Endothelial cell of umbilical vein (primary cell): ENCODE results near the gene SPTSSA. TPM values are rescaled to one million over a fixed set of nuclear protein-coding genes. Genes with fewer than 3 reads are reported as not detected.

Experiments used
- BruUV-seq: library from RNA; stranded (reverse); fragments of 400-500 nt; replicated peaks from 2 replicates; lab custom pipeline; 2021; lab: Mats Ljungman, UMichigan
- CTCF ChIA-PET: fragments of 300-600, 350-600 bp; sonication (Branson Sonifier 250); formaldehyde crosslinking; loops from one replicate; lab custom pipeline; 2021; ENCODE audit warnings: antibody characterized with exemption, inconsistent platforms; lab: Charles Lee
- POLR2A ChIA-PET: fragments of 300-600, 350-600 bp; sonication (Branson Sonifier 250); formaldehyde crosslinking; loops from one replicate; lab custom pipeline; 2021; ENCODE audit warnings: antibody characterized with exemption, inconsistent platforms; lab: Charles Lee
- DNase-seq: peaks from one replicate; pipeline ENCODE4 v3.0.0-alpha.2; 2011; ENCODE audit warnings: low read depth, low spot score
- FAIRE-seq: peaks from 2 replicates; lab custom pipeline; 2011; peaks lifted over from hg19 to GRCh38; lab: Jason Lieb, UNC
- H2AFZ ChIP-seq: 2 replicates; pipeline ENCODE4 v1.6.0; 2012; ENCODE audit warnings: low read depth, low read length, control low read depth, inconsistent platforms
- H3K27ac ChIP-seq: 2 replicates; pipeline ENCODE4 v1.5.1; 2011; ENCODE audit warnings: low read depth, mild to moderate bottlenecking, control low read depth, low read length, moderate library complexity; ENCODE audit not compliant: insufficient read depth
- H3K27me3 ChIP-seq, 2 experiments: 2 replicates each; pipeline versions ENCODE4 v1.6.0 to v1.6.1; 2011; ENCODE audit warnings: low read length in 2 of 2, mixed read lengths in 1 of 2; ENCODE audit not compliant: control insufficient read depth in 2 of 2, insufficient read depth in 2 of 2
- H3K36me3 ChIP-seq, 2 experiments: 2 replicates in 1 of 2; 3 replicates in 1 of 2; pipeline ENCODE4 v1.5.1; 2011; ENCODE audit warnings: low read length in 2 of 2, mild to moderate bottlenecking in 1 of 2, moderate library complexity in 1 of 2; ENCODE audit not compliant: control insufficient read depth in 2 of 2, insufficient read depth in 2 of 2; ENCODE audit errors: extremely low read depth in 1 of 2
- H3K4me1 ChIP-seq: 3 replicates; pipeline ENCODE4 v1.5.1; 2011; ENCODE audit warnings: mild to moderate bottlenecking, low read length; ENCODE audit not compliant: control insufficient read depth, insufficient read depth; ENCODE audit errors: extremely low read depth
- H3K4me2 ChIP-seq: 2 replicates; pipeline ENCODE4 v1.6.1; 2011; ENCODE audit warnings: low read length, control low read depth, mixed read lengths; ENCODE audit not compliant: insufficient read depth
- H3K4me3 ChIP-seq, 3 experiments: fragments of 200-600 bp in 1 of 3; sonication (generic), shearing (Covaris generic) in 1 of 3; replicated peaks in 1 of 3; 2 replicates each; pipeline ENCODE4 v1.5.1; 2011 to 2016; ENCODE audit warnings: control low read depth in 3 of 3, low read length in 3 of 3, mild to moderate bottlenecking in 2 of 3, inconsistent platforms in 1 of 3, low read depth in 1 of 3, moderate library complexity in 1 of 3; ENCODE audit not compliant: insufficient read depth in 1 of 3
- H3K79me2 ChIP-seq: 2 replicates; pipeline ENCODE4 v1.6.0; 2012; ENCODE audit warnings: low read length, inconsistent platforms; ENCODE audit not compliant: control insufficient read depth, insufficient read depth
- H3K9ac ChIP-seq: replicated peaks from 2 replicates; pipeline ENCODE3; 2011; ENCODE audit warnings: low read length, control low read depth; ENCODE audit not compliant: insufficient read depth; ENCODE audit errors: extremely low read depth
- H3K9me1 ChIP-seq: replicated peaks from 3 replicates; pipeline ENCODE4 v1.6.0; 2011; ENCODE audit warnings: mild to moderate bottlenecking, low read length; ENCODE audit not compliant: control insufficient read depth, insufficient read depth; ENCODE audit errors: extremely low read depth
- H3K9me3 ChIP-seq: replicated peaks from 2 replicates; pipeline ENCODE4 v1.5.1; 2012; ENCODE audit warnings: low read length, inconsistent platforms; ENCODE audit not compliant: control insufficient read depth, insufficient read depth
- H4K20me1 ChIP-seq: replicated peaks from 2 replicates; pipeline ENCODE3; 2011; ENCODE audit warnings: mild to moderate bottlenecking, low read length; ENCODE audit not compliant: control insufficient read depth, insufficient read depth; ENCODE audit errors: extremely low read depth
- CTCF ChIP-seq, 2 donors: IDR thresholded peaks; 1 replicate in 1 of 2; 2 replicates in 1 of 2; pipeline ENCODE4 v1.5.1; 2011; ENCODE audit warnings: low read length in 2 of 2, mild to moderate bottlenecking in 2 of 2, moderate library complexity in 2 of 2, control low read depth in 1 of 2, inconsistent platforms in 1 of 2, low read depth in 1 of 2; ENCODE audit not compliant: insufficient read depth in 1 of 2; ENCODE audit errors: extremely low read depth in 1 of 2
- EZH2 ChIP-seq: IDR thresholded peaks from 2 replicates; pipeline ENCODE4 v1.6.1; 2012; ENCODE audit warnings: borderline replicate concordance, low read depth, mild to moderate bottlenecking, moderate library complexity, low read length, inconsistent platforms; ENCODE audit not compliant: severe bottlenecking
- FOS ChIP-seq: IDR thresholded peaks from 2 replicates; pipeline ENCODE4 v1.6.1; 2011; ENCODE audit warnings: mild to moderate bottlenecking, low read length, moderate library complexity, borderline replicate concordance; ENCODE audit not compliant: insufficient read depth
- GATA2 ChIP-seq: IDR thresholded peaks from 2 replicates; pipeline ENCODE4 v1.7.0; 2011; ENCODE audit warnings: low read depth, mild to moderate bottlenecking, moderate library complexity, mixed read lengths, low read length; ENCODE audit not compliant: insufficient read length, insufficient read depth
- JUN ChIP-seq: IDR thresholded peaks from 2 replicates; pipeline ENCODE4 v1.6.1; 2011; ENCODE audit warnings: borderline replicate concordance, low read depth; ENCODE audit not compliant: insufficient read length, insufficient read depth
- MYC ChIP-seq: IDR thresholded peaks from one replicate; pipeline ENCODE4 v1.6.1; 2011; ENCODE audit warnings: mild to moderate bottlenecking, low read depth, low read length
- POLR2A ChIP-seq: IDR thresholded peaks from 2 replicates; pipeline ENCODE4 v1.6.1; 2012; ENCODE audit warnings: low read depth, mild to moderate bottlenecking, control low read depth, low read length
- POLR2AphosphoS5 ChIP-seq: IDR thresholded peaks from 2 replicates; pipeline ENCODE4 v1.6.1; 2012; ENCODE audit warnings: low read depth, mild to moderate bottlenecking, control low read depth, low read length, moderate library complexity; ENCODE audit not compliant: insufficient read depth
- dilution Hi-C: fragments of 300-500 bp; cut with MboI; formaldehyde crosslinking; loops from one replicate; pipeline ENCODE4 v1.15.0; 2019; ENCODE audit warnings: low sequenced_read_pairs; ENCODE audit not compliant: extremely low pct_ligation_motif_present
- intact Hi-C: fragments of 100-400 bp; cut with micrococcal nuclease; formaldehyde crosslinking; loops from one replicate; pipeline ENCODE4 v1.10.0; 2022
- polyA plus RNA-seq, 4 experiments: library from polyadenylated mRNA; depleted of rRNA in 3 of 4; stranded (reverse) in 3 of 4; unstranded in 1 of 4; fragments of >200 nt; gene quantifications; 2 replicates each; pipeline versions ENCODE4 v1.2.1 to v1.2.3, GENCODE V29; 2011 to 2012; ENCODE audit warnings: missing spikeins in 1 of 4
- total RNA-seq: library from RNA; stranded (reverse); gene quantifications from 2 replicates; pipeline ENCODE4 v1.2.3, GENCODE V29; 2021
- TF ChIP-seq, protein P1 (sequence below): IDR thresholded peaks from 2 replicates; pipeline ENCODE4 v1.6.1; 2011; ENCODE audit not compliant: insufficient read depth, insufficient read length

SPTSSA gene
- total and polyA plus RNA-seq, 2 donors (not counting 3 experiments of a cell fraction or from before 2014, with no cell fraction given): 21.3 to 24.3 TPM

DNA sequence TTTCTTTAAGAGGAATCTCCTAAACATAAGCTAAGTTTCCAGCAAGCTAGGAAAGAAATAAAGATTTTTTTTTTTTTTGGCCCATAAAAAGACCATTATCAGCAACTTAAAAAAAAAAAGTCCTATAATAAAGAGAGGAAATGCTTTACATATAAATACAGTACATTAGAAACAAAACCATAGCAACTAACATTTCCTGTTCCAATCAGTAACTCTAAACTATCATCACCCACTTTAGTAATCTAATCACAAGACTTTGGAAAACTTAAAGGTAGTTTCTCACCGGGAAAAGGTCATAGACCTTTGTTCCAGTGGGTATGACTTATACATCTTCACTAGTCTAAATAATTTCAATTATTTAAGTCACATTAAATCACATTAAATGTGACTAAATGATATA lies 11.1 kb downstream of the SPTSSA start:
- no peak for TF ChIP-seq JUN
- TF ChIP-seq POLR2AphosphoS5: no peak
- no peak for TF ChIP-seq MYC
- no peak for TF ChIP-seq CTCF (IDR thresholded peaks at IDR 0.05; ENCODE audit: extremely low read depth in 1 of 2, insufficient read depth in 1 of 2, low read depth in 1 of 2, low read length in 2 of 2)
- TF ChIP-seq EZH2: no peak
- TF ChIP-seq, protein P1, sequence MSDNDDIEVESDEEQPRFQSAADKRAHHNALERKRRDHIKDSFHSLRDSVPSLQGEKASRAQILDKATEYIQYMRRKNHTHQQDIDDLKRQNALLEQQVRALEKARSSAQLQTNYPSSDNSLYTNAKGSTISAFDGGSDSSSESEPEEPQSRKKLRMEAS: no peak
- TF ChIP-seq POLR2A: no peak
- TF ChIP-seq GATA2: no peak
- TF ChIP-seq FOS: no peak
- H3K27me3 ChIP-seq: no peaks in the 10 kb centered on the region
- peaks cover 48% of the 10 kb centered on the region for H3K79me2 ChIP-seq
- intact Hi-C loops (no loop called here), dilution Hi-C loops (no loop called here)
- no peaks in the 10 kb centered on the region for H4K20me1 ChIP-seq
- DNase-seq: peak; percentile 45
- H3K4me2 ChIP-seq: peak overlapping the region; percentile 47
- H2AFZ ChIP-seq: no peak overlapping the region
- ChIA-PET CTCF (interaction anchor here (1.6 kb wide), 1 partner anchor 11 kb away, joined by 4 read pairs; the partner anchor contains the start of gene SPTSSA), POLR2A (no interaction called here)
- H3K36me3 ChIP-seq: peaks cover 0 to 4% of the 10 kb centered on the region in 2 experiments
- H3K27ac ChIP-seq: no peak overlapping the region
- H3K4me3 ChIP-seq: no peak overlapping the region
- H3K9me3 ChIP-seq: no peaks in the 10 kb centered on the region
- FAIRE-seq: no peak
- H3K9me1 ChIP-seq: no peaks in the 10 kb centered on the region
- BruUV-seq: no TSS peak
- peak overlapping the region; percentile 4 for H3K9ac ChIP-seq
- peaks cover 9% of the 10 kb centered on the region for H3K4me1 ChIP-seq
